Natural killer cell treated with Interleukin-12 subunit alpha and Interleukin-12 subunit beta and Interleukin-15 and Interleukin-18, amount 100 ng/mL, for 72 hours (primary cell): Measurements from ENCODE around the gene USP46. TPM values are rescaled to one million over a fixed set of nuclear protein-coding genes. Genes with fewer than 3 reads are reported as not detected.
A peak's percentile ranks its signal among the peaks of the same experiment; 100 is the strongest.

Experiments used
- ATAC-seq, 2 donors: fragments of 150-1000 bp; cut with Tn5 transposase in 1 of 2; sonication (Bioruptor Pico), chemical (Tn5 transposase) in 1 of 2; 2 replicates each; pipeline ENCODE4 v1.10.0; 2021
- DNase-seq: peaks from one replicate; pipeline ENCODE4 v3.0.0; 2022; ENCODE audit warnings: low spot score
- H3K27ac Mint-ChIP-seq, 2 donors: 1 replicate in 1 of 2; 2 replicates in 1 of 2; pipeline ENCODE4 v1.8.0; 2022; ENCODE audit warnings: mixed read lengths in 2 of 2, mild to moderate bottlenecking in 1 of 2, moderate library complexity in 1 of 2
- H3K27me3 Mint-ChIP-seq, 2 donors: 1 replicate in 1 of 2; 2 replicates in 1 of 2; pipeline ENCODE4 v1.8.0; 2022; ENCODE audit warnings: mixed read lengths in 2 of 2
- H3K36me3 Mint-ChIP-seq: one replicate; pipeline ENCODE4 v1.8.0; 2022; ENCODE audit warnings: mixed read lengths
- H3K4me1 Mint-ChIP-seq, 2 donors: 1 replicate in 1 of 2; 2 replicates in 1 of 2; pipeline ENCODE4 v1.8.0; 2022; ENCODE audit warnings: low read depth in 2 of 2, mixed read lengths in 2 of 2, mild to moderate bottlenecking in 1 of 2
- H3K4me3 Mint-ChIP-seq: one replicate; pipeline ENCODE4 v1.8.0; 2022; ENCODE audit warnings: mixed read lengths
- H3K9me3 Mint-ChIP-seq: 2 replicates; pipeline ENCODE4 v1.8.0; 2022; ENCODE audit warnings: mixed read lengths
- total RNA-seq, 2 donors: library from RNA; stranded (reverse); gene quantifications; one replicate each; pipeline ENCODE4 v1.2.3, GENCODE V29; 2022

Gene USP46
- total RNA-seq, 2 donors from 2014 or later: 9.1 to 15.7 TPM

DNA sequence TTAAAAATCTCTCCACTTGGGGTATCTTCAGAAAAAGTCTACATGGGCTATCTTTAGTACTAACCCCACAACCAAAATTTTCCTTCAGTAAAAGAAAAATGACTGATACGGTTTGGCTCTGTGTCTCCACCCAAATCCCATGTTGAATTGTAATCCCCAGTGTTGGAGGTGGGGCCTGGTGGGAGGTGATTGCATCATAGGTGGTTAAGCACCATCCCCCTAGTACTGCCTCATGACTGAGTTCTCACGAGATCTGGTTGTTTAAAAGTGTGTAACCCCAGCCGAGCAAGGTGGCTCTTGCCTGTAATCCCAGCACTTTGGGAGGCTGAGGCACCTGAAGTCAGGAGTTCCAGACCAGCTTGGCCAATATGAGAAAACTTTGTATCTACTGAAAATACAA is 66.8 kb downstream of the USP46 start:
- H3K9me3 Mint-ChIP-seq: no peaks in the 10 kb centered on the region
- H3K4me1 Mint-ChIP-seq: peaks cover 6 to 8% of the 10 kb centered on the region in 2 donors
- ATAC-seq: no peak
- H3K27ac Mint-ChIP-seq: no peak overlapping the region
- no peak for DNase-seq
- H3K4me3 Mint-ChIP-seq: no peak overlapping the region
- no peaks in the 10 kb centered on the region for H3K27me3 Mint-ChIP-seq
- H3K36me3 Mint-ChIP-seq: peaks cover 5% of the 10 kb centered on the region

GRCh38 chr4:52588771-52589591 is 70.1 kb downstream of the USP46 start:
- Mint-ChIP-seq H3K4me3 (no peak overlapping the region), H3K9me3 (no peaks in the 10 kb centered on the region)

GRCh38 chr4:52588097-52588496 is 71.0 kb downstream of the USP46 start:
- no peak overlapping the region for H3K27ac Mint-ChIP-seq
- DNase-seq (no peak), ATAC-seq (peak; percentile 28 to 50)
- H3K27me3 Mint-ChIP-seq: no peaks in the 10 kb centered on the region
- H3K4me1 Mint-ChIP-seq: peaks cover 6 to 8% of the 10 kb centered on the region in 2 donors
- H3K36me3 Mint-ChIP-seq: no peaks in the 10 kb centered on the region
- H3K9me3 Mint-ChIP-seq: no peaks in the 10 kb centered on the region
- H3K4me3 Mint-ChIP-seq: no peak overlapping the region

More at GRCh38 chr4:52588771-52589591, 70.1 kb downstream of the USP46 start:
- H3K27ac Mint-ChIP-seq: peak overlapping the region; percentile 7 to 55
- DNase-seq (no peak), ATAC-seq (peak; percentile 57 to 77)
- H3K27me3 Mint-ChIP-seq: no peaks in the 10 kb centered on the region
- H3K4me1 Mint-ChIP-seq: peaks cover 6 to 8% of the 10 kb centered on the region in 2 donors
- H3K36me3 Mint-ChIP-seq: no peaks in the 10 kb centered on the region

- no peak for ATAC-seq
- Mint-ChIP-seq H3K27me3 (peaks cover 7% of the 10 kb centered on the region in 2 donors), H3K4me1 (peaks cover 6 to 8% of the 10 kb centered on the region in 2 donors)
Observed at GRCh38 chr4:52586069-52586468, 73.0 kb downstream of the USP46 start.

GRCh38 chr4:52585379-52585778 is 73.7 kb downstream of the USP46 start:
- Mint-ChIP-seq H3K27ac (no peak overlapping the region), H3K27me3 (peaks cover 7% of the 10 kb centered on the region in 2 donors), H3K36me3 (no peaks in the 10 kb centered on the region), H3K9me3 (no peaks in the 10 kb centered on the region), H3K4me3 (no peak overlapping the region), H3K4me1 (peaks cover 6 to 8% of the 10 kb centered on the region in 2 donors)
- DNase-seq (no peak), ATAC-seq (no peak)

More at GRCh38 chr4:52586069-52586468, 73.0 kb downstream of the USP46 start:
- Mint-ChIP-seq H3K4me3 (no peak overlapping the region), H3K27ac (no peak overlapping the region), H3K36me3 (no peaks in the 10 kb centered on the region), H3K9me3 (no peaks in the 10 kb centered on the region)
- DNase-seq: no peak

- H3K4me3 Mint-ChIP-seq: no peak overlapping the region
- no peaks in the 10 kb centered on the region for H3K9me3 Mint-ChIP-seq
- no peaks in the 10 kb centered on the region for H3K4me1 Mint-ChIP-seq
- H3K27ac Mint-ChIP-seq: no peak overlapping the region
- no peak for ATAC-seq
- H3K36me3 Mint-ChIP-seq: no peaks in the 10 kb centered on the region
- H3K27me3 Mint-ChIP-seq: peaks cover 13 to 14% of the 10 kb centered on the region in 2 donors
- DNase-seq: no peak
Observed at GRCh38 chr4:52579602-52580272, 79.4 kb downstream of the USP46 start.

DNA sequence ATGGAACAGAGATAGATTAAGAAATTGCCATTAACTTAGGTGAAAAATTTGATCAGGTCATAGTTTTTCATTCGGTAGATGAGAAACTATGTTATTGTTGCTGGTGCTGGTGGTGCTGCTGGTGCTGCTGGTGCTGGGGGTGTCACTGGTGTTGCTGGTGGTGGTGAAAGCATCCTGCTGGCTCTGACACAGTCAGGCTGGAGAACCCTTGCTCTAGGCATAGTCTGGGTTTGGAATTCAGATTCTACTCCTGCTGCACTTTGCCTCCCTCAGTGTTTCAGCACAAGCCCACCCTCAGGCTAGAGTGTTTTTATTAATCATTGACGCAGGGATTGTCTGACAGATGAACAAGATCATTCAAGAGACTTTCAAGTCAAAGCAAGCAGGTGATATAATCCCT is 80.2 kb downstream of the USP46 start:
- ATAC-seq: no peak
- H3K27ac Mint-ChIP-seq: no peak overlapping the region
- H3K4me1 Mint-ChIP-seq: no peaks in the 10 kb centered on the region
- H3K4me3 Mint-ChIP-seq: no peak overlapping the region
- no peak for DNase-seq
- no peaks in the 10 kb centered on the region for H3K36me3 Mint-ChIP-seq
- H3K9me3 Mint-ChIP-seq: no peaks in the 10 kb centered on the region
- peaks cover 13 to 14% of the 10 kb centered on the region in 2 donors for H3K27me3 Mint-ChIP-seq

DNA sequence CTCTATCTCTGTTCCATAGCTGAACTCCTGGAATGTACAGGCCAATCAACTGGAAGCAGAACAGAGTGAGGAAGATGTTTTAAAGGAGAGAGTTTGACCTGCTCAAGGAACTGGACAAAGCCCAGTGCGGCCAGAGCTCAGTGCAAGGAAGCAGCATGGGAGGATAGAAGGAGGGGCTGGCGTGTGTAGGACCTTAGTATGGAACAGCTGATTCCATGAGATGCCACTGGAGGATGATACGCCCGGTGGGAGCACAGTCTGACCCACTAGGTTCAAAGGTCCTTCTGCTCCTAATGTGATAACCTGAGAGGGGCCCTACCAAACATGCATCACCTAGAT is 81.5 kb downstream of the USP46 start:
- Mint-ChIP-seq H3K9me3 (no peaks in the 10 kb centered on the region), H3K27ac (no peak overlapping the region), H3K4me1 (no peaks in the 10 kb centered on the region), H3K36me3 (no peaks in the 10 kb centered on the region), H3K4me3 (no peak overlapping the region), H3K27me3 (peaks cover 11 to 14% of the 10 kb centered on the region in 2 donors)
- peak in 1 of 2 donors; percentile 45 for ATAC-seq
- no peak for DNase-seq

- DNase-seq (no peak), ATAC-seq (no peak)
- H3K4me1 Mint-ChIP-seq: no peaks in the 10 kb centered on the region
- peaks cover 10 to 12% of the 10 kb centered on the region in 2 donors for H3K27me3 Mint-ChIP-seq
- no peak overlapping the region for H3K4me3 Mint-ChIP-seq
- H3K36me3 Mint-ChIP-seq: no peaks in the 10 kb centered on the region
- no peaks in the 10 kb centered on the region for H3K9me3 Mint-ChIP-seq
- no peak overlapping the region for H3K27ac Mint-ChIP-seq
Observed at GRCh38 chr4:52576961-52577623, 82.0 kb downstream of the USP46 start.

DNA sequence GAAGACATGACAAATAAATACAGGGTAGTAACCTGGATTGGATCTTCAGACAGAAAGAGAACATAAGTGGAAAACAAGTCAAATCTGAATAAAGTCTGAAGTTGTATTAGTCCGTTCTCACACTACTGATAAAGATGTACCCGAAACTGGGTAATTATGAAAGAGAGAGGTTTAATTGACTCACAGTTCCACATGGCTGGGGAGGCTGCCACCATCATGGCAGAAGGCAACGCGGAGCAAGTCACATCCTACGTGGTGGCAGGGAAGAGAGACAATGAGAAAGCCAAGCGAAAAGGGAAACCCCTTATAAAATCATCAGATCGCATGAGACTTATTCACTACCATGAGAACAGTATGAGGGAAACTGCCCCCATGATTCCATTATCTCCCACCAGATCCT is 82.8 kb downstream of the USP46 start:
- no peak overlapping the region for H3K27ac Mint-ChIP-seq
- no peak for DNase-seq
- H3K4me3 Mint-ChIP-seq: no peak overlapping the region
- H3K4me1 Mint-ChIP-seq: no peaks in the 10 kb centered on the region
- no peaks in the 10 kb centered on the region for H3K9me3 Mint-ChIP-seq
- no peaks in the 10 kb centered on the region for H3K36me3 Mint-ChIP-seq
- H3K27me3 Mint-ChIP-seq: peaks cover 12 to 13% of the 10 kb centered on the region in 2 donors
- no peak for ATAC-seq

DNA sequence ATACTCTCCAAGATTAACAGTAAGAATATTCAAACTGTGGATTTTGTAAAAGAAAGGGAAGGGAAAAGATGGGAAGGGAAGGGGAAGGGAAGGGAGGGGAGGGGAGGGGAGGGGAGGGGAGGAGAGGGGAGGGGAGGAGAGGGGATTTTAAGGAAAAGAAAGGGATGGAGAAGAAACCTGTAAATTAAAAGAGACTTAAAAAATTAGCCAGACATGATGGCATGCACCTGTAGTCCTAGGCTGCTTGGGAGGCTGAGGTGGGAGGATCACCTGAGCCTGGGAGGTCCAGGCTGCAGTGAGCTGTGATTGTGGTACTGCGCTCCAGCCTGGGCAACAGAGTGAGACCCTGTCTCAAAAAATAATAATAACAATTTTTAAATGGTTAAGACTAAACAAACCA is 83.7 kb downstream of the USP46 start:
- no peak for DNase-seq

GRCh38 chr4:52574036-52574435 is 85.1 kb downstream of the USP46 start:
- Mint-ChIP-seq H3K4me1 (no peaks in the 10 kb centered on the region), H3K36me3 (no peaks in the 10 kb centered on the region), H3K4me3 (no peak overlapping the region), H3K9me3 (no peaks in the 10 kb centered on the region), H3K27ac (no peak overlapping the region), H3K27me3 (peaks cover 13 to 15% of the 10 kb centered on the region in 2 donors)
- ATAC-seq (no peak), DNase-seq (no peak)

More for the DNA sequence above, 83.7 kb downstream of the USP46 start:
- H3K27me3 Mint-ChIP-seq: peaks cover 13 to 15% of the 10 kb centered on the region in 2 donors
- H3K36me3 Mint-ChIP-seq: no peaks in the 10 kb centered on the region
- no peak overlapping the region for H3K4me3 Mint-ChIP-seq
- no peaks in the 10 kb centered on the region for H3K9me3 Mint-ChIP-seq
- no peaks in the 10 kb centered on the region for H3K4me1 Mint-ChIP-seq
- H3K27ac Mint-ChIP-seq: no peak overlapping the region
- no peak for ATAC-seq

GRCh38 chr4:52573551-52573950 is 85.5 kb downstream of the USP46 start:
- H3K4me3 Mint-ChIP-seq: no peak overlapping the region
- no peaks in the 10 kb centered on the region for H3K9me3 Mint-ChIP-seq
- H3K27me3 Mint-ChIP-seq: peaks cover 13 to 15% of the 10 kb centered on the region in 2 donors
- ATAC-seq (no peak), DNase-seq (no peak)
- H3K4me1 Mint-ChIP-seq: no peaks in the 10 kb centered on the region
- H3K36me3 Mint-ChIP-seq: no peaks in the 10 kb centered on the region
- H3K27ac Mint-ChIP-seq: no peak overlapping the region
